ENCODE data around the gene MCTP1.
A peak's percentile ranks its signal among the peaks of the same experiment; 100 is the strongest.

Gene MCTP1

DNA sequence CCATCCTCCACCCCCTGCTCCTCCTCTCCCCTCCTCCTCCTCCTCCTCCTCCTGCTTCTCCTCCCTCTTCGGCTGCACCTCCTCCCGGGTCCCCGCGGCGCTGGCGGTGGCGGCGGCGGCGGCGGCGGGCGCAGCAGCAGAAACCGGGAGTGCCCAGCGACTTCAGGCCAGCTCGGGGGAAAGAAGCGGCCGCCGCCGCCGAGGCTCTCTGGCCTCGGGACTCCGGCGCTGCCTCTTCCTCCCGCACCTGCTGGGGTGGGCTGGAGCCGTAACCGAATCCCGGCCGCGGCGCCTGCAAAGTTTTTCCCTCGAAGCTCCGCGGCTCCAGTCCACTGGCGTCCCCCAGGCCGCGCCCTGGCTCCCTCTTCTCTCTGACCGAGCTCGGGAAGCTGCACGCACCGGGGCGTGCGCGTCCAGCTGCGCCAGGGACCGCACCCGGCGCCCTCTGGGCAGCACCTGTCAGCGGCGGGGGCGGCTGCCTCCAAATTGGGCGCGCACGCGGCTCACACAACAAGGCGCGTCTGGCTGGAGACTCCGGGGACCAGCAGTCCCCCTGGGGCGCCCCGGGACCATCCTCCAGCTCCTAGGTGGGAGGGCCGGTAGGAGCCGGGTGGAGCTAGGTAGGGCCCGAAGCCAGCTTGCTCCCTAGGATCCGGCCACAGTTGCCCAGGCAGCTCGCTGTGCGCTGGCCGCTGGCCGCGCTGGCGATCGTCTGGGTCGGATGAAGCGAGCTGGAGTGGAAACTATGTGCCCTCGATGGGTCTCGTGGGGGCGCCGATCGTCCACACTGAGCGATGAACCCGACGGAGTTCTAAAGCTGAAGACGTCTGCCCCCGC is at the start of gene MCTP1:
MCTP1 (minus strand) TSS at position 523 of the 837 bp plus-strand sequence.
- peak; percentile 55 for DNase-seq (ENCODE audit: low spot score)
- TF ChIP-seq, protein P1, sequence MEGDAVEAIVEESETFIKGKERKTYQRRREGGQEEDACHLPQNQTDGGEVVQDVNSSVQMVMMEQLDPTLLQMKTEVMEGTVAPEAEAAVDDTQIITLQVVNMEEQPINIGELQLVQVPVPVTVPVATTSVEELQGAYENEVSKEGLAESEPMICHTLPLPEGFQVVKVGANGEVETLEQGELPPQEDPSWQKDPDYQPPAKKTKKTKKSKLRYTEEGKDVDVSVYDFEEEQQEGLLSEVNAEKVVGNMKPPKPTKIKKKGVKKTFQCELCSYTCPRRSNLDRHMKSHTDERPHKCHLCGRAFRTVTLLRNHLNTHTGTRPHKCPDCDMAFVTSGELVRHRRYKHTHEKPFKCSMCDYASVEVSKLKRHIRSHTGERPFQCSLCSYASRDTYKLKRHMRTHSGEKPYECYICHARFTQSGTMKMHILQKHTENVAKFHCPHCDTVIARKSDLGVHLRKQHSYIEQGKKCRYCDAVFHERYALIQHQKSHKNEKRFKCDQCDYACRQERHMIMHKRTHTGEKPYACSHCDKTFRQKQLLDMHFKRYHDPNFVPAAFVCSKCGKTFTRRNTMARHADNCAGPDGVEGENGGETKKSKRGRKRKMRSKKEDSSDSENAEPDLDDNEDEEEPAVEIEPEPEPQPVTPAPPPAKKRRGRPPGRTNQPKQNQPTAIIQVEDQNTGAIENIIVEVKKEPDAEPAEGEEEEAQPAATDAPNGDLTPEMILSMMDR (IDR thresholded peaks at IDR 0.05; ENCODE audit: extremely low read depth, missing control alignments) = no peak

- TF ChIP-seq, protein P1 (IDR thresholded peaks at IDR 0.05; ENCODE audit: extremely low read depth, missing control alignments) = no peak
- no peak for DNase-seq (ENCODE audit: low spot score)
Observed at GRCh38 chr5:95332158-95332557, 47.3 kb upstream of the MCTP1 start.

DNA sequence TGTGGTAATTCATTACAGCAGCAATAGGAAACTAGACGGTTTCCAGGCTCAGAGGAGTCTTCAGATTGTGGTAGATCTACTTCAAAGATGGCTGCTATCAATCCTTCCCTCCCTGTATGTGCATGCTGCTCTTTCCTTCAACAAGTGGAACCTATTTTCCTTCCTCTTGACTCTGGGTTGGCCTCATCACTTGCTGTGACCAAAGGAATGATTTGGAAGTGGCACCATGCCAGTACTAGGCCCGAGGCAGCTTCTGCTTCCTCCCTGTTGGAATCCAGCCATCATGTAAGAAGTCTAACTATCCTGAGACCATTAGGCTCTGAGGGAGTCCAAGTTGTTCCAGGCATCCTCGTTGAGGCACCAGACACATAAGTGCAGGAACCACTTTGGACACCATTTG is 46.5 kb upstream of the MCTP1 start:
- TF ChIP-seq, protein P1 (IDR thresholded peaks at IDR 0.05; ENCODE audit: extremely low read depth, missing control alignments) = no peak
- no peak for DNase-seq (ENCODE audit: low spot score)

- no peak for DNase-seq (ENCODE audit: low spot score)
- TF ChIP-seq, protein P1 (IDR thresholded peaks at IDR 0.05; ENCODE audit: extremely low read depth, missing control alignments) = no peak
Observed at GRCh38 chr5:95327211-95327610, 42.3 kb upstream of the MCTP1 start.

DNA sequence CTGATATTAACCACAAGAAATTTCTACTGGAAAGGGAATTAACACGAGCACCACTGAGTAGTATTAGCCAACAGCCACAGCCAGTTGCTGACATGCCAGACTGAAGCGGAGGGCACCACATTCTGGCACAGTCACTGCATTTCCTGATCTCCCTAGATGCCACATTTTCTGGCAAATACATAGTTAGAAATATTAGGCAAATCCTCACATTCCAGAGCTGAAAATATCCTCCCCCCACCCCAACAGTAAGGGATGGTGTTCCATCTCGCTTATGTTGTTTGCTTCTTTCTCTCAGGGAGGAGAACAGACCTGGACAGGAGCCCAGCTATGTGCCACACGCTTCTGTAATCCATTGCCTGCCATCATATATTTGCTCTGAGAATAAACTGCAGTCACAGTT is 32.8 kb upstream of the MCTP1 start:
- TF ChIP-seq, protein P1 (IDR thresholded peaks at IDR 0.05; ENCODE audit: extremely low read depth, missing control alignments) = no peak
- DNase-seq (ENCODE audit: low spot score) = no peak

GRCh38 chr5:95317085-95317484 is 32.2 kb upstream of the MCTP1 start:
- DNase-seq (ENCODE audit: low spot score) = no peak
- TF ChIP-seq, protein P1 (IDR thresholded peaks at IDR 0.05; ENCODE audit: extremely low read depth, missing control alignments) = no peak

GRCh38 chr5:95304711-95305110 is 19.8 kb upstream of the MCTP1 start:
- no peak for DNase-seq (ENCODE audit: low spot score)

More at GRCh38 chr5:95304711-95305110, 19.8 kb upstream of the MCTP1 start:
- TF ChIP-seq, protein P1 (IDR thresholded peaks at IDR 0.05; ENCODE audit: extremely low read depth, missing control alignments) = no peak

Data from GM20000 (cell line).